ENCODE results near the gene HPCAL4.

- TF ChIP-seq POLR2A (IDR thresholded peaks at IDR 0.05), result no peak
- TF ChIP-seq CTCF (IDR thresholded peaks at IDR 0.05), result no peak
Observed at GRCh38 chr1:39688706-39689105, 2.5 kb downstream of the HPCAL4 start.
